ENCODE measurements around the gene GLIPR1.
"Not testable (repeated sequence)": the region's sequence is repeated elsewhere in the genome, so short reads cannot be mapped to it uniquely, and the experiment has no call there.

Gene GLIPR1

GRCh38 chr12:75480469-75480949 is at the start of gene GLIPR1:
TSS of gene GLIPR1 (plus strand) at chr12:75480755. CDS start at chr12:75480881, 126 bp downstream.
- peak; percentile 61 to 68 for DNase-seq (ENCODE audit: low read depth in 2 of 2)

DNA sequence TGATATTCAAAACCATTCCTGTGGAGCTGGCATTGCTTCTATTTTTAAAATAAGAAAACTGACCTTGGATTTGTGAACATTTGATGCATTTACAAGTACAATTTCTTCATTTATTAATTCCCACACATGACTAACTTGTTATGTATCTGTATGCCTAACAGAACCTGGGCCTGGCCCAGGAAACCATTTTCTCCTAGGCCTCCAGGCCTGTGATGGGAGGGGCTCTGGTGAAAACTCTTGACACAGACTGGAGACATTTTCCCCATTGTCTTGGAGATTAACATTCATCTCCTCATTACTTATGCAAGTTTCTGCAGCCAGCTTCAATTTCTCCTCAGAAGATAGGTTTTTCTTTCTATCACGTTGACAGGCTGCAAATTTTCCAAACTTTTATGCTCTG is 47.6 kb upstream of the GLIPR1 start:
- DNase-seq (ENCODE audit: low read depth in 2 of 2): no peak

GRCh38 chr12:75437564-75437963 is 43.0 kb upstream of the GLIPR1 start:
- DNase-seq (ENCODE audit: low read depth in 2 of 2): no peak

DNA sequence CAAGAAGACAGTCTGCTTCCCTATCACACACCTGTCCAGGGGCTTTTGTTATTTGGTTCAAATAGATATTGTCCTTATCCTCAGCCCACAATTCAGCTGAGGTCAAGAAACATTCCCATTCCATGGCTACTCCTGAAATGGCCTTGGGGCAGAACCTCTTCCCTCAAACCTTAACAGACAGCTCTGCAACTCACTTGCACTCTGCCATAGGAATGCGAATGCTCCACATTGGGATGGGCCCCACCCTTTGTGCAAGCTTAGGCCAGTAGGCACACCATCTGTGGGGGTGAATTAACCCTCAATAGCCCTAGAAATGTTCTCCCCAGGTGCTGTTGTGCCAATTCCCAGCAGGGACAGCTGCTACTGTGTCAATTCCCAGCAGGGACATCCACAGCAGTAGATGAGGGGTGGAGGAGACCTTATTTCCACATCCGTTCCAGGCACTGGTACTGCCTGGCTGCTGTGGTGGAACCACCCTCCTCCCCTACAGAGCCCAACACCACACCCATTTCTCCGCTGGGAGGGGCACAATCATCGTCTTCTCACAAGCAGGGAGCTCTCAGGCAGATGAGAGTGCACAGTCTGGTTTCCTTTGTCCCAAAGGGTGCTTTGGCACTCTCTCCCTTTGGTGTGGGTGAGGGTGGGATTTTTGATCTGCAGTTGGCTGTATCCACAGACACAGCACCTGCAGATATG is 42.3 kb upstream of the GLIPR1 start:
- DNase-seq (ENCODE audit: low read depth in 2 of 2): no peak

DNA sequence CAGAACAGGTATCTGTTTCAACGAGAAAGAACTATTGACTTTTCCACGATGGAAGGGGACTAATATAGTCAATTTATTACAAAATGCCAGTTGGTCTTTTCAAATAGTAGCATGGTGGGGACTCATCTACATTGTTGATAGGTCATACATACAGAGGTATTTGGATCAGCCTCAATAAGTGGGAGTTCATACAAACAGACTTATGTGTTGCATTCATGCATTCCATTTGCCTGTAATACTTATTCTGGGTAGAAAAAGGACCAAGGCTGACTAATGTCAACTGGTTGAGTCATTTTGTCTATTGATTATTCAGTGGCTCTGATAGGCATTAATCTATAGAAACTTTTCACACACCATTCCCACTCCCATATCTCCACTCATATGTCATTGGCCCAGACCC is 41.5 kb upstream of the GLIPR1 start:
- DNase-seq (ENCODE audit: low read depth in 2 of 2): no peak

DNA sequence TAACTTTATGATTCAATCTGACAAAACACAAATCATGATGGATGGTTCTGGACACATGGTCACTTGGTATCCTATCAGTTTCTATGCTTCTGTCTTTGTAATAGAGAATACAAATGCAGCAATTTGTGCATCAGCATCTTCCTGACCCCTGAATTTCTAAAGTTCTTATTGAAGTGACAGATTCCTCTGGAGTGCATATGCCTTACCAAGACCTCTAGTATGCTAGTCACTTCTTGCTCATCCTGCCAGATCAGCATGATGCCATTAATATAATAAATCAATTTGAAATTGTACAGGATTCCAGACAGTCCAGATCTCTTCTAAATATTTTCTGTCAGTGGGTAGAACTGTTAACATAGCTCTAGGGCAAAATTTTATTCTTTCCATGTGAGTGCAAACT is 40.6 kb upstream of the GLIPR1 start:
- no peak for DNase-seq (ENCODE audit: low read depth in 2 of 2)

DNA sequence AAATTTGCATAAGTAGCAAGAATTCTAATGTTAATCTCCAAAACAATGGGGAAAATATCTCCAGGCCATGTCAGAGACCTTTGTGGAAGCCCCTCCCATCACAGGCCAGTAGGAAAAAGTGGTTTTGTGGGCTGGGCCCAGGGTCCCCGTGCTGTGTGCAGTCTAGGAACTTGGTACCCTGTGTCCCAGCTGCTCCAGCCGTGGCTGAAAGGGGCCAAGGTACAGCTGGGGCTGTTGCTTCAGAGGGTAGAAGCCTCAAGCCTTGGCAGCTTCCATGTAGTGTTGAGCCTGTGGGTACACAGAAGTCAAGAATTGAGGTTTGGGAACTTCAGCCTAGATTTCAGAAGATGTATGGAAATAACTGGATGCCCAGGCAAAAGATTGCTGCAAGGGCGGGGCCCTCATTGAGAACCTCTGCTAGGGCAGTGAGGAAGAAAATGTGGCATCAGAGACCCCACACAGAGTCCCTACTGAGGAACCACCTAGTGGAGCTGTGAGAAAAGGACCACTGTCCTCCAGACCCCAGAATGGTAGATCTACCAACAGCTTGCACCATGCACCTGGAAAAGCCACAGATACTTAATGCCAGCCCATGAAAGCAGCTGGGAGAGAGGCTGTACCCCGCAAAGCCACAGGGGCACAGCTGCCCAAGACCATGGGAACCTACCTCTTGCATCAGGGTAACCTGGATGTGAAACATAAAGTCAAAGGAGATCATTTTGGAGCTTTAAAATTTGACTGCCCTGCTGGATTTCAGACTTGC is 38.7 kb upstream of the GLIPR1 start:
- DNase-seq (ENCODE audit: low read depth in 2 of 2): not testable (repeated sequence)

DNA sequence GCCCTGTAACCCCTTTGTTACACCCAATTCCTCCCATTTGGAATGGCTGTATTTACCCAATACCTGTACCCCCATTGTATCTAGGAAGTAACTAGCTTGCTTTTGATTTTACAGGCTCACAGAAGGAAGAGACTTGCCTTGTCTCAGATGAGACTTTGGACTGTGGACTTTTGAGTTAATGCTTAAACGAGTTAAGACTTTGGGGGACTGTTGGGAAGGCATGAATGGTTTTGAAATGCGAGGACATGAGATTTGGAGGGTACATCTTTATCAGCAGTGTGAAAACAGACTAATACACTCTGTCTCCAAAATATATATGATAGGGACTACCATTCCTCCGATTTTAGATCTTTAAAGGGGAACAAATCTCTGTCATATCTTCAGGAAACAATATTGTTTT is 38.1 kb upstream of the GLIPR1 start:
- not testable (repeated sequence) for DNase-seq (ENCODE audit: low read depth in 2 of 2)

- no peak for DNase-seq (ENCODE audit: low read depth in 2 of 2)
These were observed 36.8 kb upstream of the GLIPR1 start for GRCh38 chr12:75443709-75444108.

DNA sequence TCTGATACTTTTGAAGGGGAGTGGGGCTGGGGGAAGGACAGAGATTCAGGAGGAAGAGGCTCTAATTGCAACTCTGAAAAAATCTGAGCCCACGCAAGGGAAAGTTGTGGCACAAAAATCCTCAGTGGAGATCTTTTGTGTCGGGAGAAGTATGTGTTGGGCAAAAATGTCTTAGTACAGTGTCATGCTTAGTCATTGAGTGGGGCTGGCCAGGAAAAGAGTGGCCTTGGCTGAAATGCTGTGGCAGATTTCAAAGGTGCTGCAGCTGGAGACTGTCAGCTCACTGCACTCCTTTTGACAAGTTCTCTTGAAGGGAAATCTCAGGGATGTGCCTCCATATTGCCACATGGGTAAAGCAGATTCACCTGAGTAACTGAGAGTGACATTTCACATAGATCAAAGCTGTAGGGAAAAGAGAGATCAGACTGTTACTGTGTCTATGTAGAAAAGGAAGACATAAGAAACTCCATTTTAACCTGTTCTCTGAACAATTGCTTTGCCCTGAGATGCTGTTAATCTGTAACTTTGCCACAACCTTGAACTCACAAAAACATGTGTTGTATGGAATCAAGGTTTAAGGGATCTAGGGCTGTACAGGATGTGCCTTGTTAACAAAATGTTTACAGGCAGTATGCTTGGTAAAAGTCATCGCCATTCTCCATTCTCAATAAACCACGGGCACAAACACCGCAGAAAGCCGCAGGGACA is 36.0 kb upstream of the GLIPR1 start:
- no peak for DNase-seq (ENCODE audit: low read depth in 2 of 2)

GRCh38 chr12:75445137-75445507 is 35.4 kb upstream of the GLIPR1 start:
- not testable (repeated sequence) for DNase-seq (ENCODE audit: low read depth in 2 of 2)

GRCh38 chr12:75446857-75447256 is 33.7 kb upstream of the GLIPR1 start:
- DNase-seq (ENCODE audit: low read depth in 2 of 2): no peak

- no peak for DNase-seq (ENCODE audit: low read depth in 2 of 2)
These were observed 32.7 kb upstream of the GLIPR1 start for GRCh38 chr12:75447691-75448393.

DNA sequence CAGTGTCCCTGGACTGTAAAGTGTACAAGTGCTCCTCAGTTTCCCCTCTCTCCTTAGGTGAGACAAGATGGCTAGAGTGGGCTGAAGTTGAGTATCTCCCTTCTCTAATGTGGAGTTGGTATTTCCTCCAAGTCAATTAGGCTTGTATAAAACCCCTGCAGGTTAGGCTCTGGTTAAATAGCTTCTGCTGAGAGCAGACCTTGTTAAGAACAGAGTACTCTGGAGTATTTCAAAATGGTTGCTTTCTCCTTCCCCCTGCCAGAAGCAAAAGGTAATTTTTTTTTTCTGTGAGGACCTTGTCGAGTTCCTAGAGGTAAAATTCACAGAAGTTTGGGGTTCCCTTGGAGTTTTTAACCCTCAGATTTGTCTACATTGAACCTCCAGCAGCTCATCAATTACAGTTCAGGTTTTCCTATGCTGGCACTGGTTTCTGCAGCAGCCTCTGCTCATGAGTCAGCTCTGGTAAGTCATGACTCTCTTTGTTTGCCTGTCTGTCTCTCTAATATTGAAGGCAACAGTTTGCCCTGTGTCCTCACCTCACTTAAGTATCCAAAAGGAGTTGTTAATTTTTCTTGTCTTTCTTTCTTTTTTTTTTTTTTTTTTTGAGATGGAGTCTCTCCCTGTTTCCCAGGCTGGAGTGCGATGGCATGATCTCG is 27.8 kb upstream of the GLIPR1 start:
- no peak for DNase-seq (ENCODE audit: low read depth in 2 of 2)

GRCh38 chr12:75455839-75456238 is 24.7 kb upstream of the GLIPR1 start:
- no peak for DNase-seq (ENCODE audit: low read depth in 2 of 2)

DNA sequence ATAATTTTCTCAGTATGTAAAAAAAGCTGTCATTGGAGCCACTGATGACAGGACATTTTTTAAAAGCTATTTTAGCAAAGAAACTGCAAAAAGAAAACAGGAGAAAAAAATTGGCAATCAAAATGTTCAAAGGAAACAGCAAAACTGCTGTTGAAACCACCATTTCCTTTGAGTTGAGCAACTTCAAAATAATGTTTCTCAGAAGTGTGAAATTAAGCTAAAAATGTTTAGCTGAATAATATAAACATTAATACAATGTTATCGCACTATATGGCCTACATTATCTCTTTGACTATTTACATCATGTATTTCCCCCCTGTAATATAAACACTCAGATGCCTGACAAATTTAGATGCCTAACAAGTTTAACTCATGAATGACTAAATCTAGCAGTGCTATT is 23.4 kb upstream of the GLIPR1 start:
- DNase-seq (ENCODE audit: low read depth in 2 of 2): no peak

DNA sequence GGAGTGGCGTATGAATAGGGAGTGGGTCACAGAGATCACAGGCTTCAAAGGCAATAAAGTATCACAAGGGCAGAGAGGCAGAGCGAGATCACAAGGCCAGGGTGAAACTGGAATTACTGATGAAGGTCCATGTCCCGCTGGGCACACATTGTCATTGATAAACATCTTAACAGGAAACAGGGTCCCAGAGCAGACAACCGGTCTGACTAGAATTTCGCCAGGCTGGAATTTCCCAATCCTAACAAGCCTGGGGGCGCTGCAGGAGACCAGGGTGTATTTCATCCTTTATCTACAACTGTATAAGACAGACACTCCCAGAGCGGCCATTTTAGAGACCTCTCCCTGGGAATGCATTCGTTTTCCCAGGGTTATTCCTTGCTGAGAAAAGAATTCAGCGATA is 22.7 kb upstream of the GLIPR1 start:
- not testable (repeated sequence) for DNase-seq (ENCODE audit: low read depth in 2 of 2)

- no peak for DNase-seq (ENCODE audit: low read depth in 2 of 2)
These were observed 20.8 kb upstream of the GLIPR1 start for GRCh38 chr12:75459755-75460154.

DNA sequence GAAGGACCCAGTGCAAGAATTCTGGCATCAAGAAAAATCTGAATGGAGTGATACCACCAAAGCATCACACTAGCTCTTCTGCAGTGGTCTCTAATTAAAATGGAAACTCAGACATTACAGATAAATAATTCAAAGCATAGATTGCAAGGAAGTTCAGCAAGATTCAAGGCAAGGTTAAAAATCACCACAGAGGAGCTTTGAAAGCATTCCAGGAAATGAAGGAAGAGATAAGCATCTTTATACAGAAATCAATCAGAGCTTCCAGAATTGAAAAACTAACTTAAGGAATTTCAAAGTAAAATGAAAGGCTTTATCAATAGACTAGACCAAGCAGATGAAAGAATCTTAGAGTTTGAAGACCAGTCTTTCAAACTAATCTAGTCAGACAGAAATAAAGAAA is 20.4 kb upstream of the GLIPR1 start:
- no peak for DNase-seq (ENCODE audit: low read depth in 2 of 2)

DNA sequence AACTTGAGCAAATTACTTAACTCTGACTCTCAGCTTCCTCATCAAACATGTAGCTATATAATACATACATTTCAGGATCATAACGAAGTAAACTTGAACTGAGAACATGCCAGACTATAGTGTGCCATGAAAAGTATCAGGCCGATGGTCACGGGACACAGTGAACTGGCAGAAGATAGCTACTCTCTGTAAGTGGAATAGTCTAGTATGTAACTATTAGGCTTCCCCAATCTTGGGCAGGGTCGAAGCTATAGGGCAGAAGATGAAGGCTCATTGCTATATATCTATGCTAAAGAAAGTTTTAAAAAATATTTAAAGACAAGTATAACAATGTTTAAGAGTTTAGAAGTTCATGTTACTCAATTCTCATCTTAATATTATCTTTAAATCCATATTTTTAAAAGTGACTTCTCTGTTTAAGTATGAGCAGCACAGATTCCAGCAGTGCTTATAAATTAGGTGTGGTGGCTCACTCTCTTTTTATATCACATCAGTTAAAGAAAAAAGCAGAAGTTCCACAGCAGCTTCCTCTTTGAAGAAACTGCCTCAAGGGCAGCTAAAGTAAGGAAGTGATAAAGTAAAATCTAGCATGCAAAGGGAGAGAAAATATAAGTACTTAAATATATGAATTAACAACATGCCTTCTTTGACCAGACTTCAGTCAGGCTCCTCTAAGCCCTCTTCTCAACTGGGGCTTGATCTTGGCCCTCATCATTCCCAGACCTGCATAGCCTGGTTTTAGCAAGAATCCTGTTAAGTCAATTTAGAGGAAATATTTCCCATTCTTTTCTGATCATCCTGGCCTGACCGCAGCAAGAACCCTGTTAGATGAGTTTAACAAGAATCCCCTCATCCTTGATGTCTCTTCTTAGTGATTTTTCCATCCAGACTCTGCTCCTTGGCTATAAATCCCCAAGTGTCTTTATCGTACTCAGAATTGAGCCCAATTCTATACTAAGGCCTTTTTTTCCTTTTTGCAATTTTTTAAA is 8.4 kb upstream of the GLIPR1 start:
- DNase-seq (ENCODE audit: low read depth in 2 of 2): no peak

All from stimulated activated CD8-positive, alpha-beta memory T cell treated with anti-CD3 and anti-CD28 coated beads, Interleukin-15, amount 100 ng/mL, for 48 hours (primary cell).